Measurements from ENCODE around the gene ENPP4. TPM values are rescaled to one million over a fixed set of nuclear protein-coding genes. Genes with fewer than 3 reads are reported as not detected.

Gene ENPP4
- total RNA-seq, 2 donors from 2014 or later, result 11.7 to 14.6 TPM

DNA sequence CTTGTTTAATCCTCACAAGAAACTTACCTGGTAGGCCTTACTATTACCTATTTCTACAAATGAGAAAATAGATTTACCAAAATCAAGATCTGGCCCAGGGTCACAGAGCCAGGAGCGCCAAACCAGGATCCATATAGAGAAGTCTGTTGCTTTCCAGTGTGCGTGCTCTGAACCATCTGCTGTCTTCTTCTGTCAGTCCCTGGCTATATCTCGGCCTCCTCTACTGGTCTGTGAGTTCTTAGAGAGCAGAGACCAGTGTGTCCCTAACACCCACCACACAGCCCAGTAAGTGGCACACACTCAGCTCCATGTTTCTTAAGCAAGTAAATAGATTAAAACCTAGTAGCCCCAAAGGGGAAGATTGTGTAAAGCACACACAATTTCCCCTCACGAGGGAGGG is 59.9 kb downstream of the ENPP4 start:
- no peak for DNase-seq (ENCODE audit: low spot score)
- intact Hi-C loops (cut with DNase I), result no loop called here

- no peak for DNase-seq (ENCODE audit: low spot score)
Observed at GRCh38 chr6:46190889-46191288, 61.1 kb downstream of the ENPP4 start.

GRCh38 chr6:46191961-46192360 is 62.2 kb downstream of the ENPP4 start:
- intact Hi-C loops (cut with DNase I), result no loop called here
- no peak for DNase-seq (ENCODE audit: low spot score)

More at GRCh38 chr6:46190889-46191288, 61.1 kb downstream of the ENPP4 start:
- intact Hi-C loops (cut with DNase I), result no loop called here

Other genes starting within 250 kb of the ENPP4 start
- 1 to 10 TPM; 7.6 to 9.4 TPM for gene CLIC5, start 114.1 kb upstream of the ENPP4 start, total RNA-seq
- gene ENPP5, start 41.0 kb downstream of the ENPP4 start, total RNA-seq, result 1 to 10 TPM in 1 of 2 donors, under 1 TPM in 1; 0.71 to 1.0 TPM

Measured in posterior vena cava (tissue), 2 donors.